GM15510 (cell line): ENCODE results near the gene RUSF1.

ENCODE experiments used
- POLR2A ChIP-seq: IDR thresholded peaks from 3 replicates; pipeline ENCODE4 v1.6.1; 2011; ENCODE audit warnings: borderline replicate concordance; ENCODE audit not compliant: insufficient read length; ENCODE audit errors: extremely low read depth

RUSF1 gene

DNA sequence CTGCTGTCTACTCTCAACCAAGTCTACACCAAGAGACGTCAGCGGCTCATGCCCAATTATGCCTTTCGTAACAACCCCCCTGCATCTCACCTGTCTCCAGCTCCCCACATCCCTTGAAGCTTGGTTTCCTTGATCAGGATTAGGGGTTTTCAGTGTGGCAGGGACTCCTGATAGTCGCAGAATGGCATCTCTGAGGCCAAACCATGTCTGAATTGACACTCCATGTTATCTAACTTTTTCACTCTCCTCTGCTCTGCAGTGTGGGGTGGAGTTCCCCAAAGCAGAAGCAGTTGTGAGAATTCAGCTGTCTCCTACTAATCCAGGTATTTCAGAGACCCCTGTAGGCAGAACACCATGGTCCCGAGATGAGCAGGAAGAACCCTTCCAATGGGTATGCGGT lies 13.9 kb upstream of the RUSF1 start:
- no peak for TF ChIP-seq POLR2A

DNA sequence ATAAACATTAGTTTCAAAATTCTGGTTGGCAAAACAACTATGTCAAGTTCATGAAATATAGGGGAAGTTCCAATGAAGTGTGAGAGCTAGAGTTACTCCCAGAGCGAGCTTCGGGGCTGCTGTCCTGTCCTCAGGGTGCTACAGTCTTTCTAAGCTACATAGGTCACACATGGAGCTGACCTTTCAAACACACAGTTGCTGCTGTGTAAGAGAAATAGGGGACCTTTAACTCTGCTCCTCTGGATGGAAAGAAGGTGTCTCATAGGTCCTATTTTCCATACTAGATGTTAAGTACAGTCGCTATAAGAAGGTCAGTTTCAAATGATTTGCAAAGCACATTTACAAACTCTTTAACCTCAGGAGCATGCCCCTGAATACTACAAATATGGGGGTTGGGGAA lies 13.2 kb upstream of the RUSF1 start:
- no peak for TF ChIP-seq POLR2A

DNA sequence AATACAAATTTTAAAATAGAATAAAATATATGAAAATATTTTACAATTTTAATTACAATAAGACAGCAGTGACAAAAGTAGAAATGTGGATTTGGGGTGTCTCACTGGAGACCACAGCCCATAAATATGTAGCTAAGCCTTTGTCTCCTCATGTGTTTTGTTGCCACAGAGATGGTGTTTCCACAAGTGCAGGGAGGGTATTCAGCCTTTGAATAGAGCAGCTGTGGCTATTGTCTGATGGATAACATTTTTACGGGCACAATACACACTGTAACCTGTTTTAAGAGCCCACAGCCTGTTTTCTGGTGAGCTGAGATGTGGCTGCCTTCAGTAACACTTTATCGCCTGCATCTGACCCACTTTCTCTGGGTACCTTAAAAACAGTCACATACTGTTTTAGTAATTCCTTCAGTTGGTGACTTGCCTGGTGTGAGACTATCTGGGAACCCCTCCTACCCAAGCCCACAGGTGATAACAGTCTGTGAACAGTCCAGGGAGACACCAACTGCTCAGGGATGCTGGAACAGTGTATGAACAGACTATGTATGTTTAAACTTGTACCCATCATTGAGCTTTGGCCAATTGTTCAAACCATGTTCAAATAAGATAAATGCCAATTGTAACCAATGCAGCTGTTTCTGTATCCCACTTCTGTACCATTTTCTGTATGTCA lies 11.7 kb upstream of the RUSF1 start:
- no peak for TF ChIP-seq POLR2A

DNA sequence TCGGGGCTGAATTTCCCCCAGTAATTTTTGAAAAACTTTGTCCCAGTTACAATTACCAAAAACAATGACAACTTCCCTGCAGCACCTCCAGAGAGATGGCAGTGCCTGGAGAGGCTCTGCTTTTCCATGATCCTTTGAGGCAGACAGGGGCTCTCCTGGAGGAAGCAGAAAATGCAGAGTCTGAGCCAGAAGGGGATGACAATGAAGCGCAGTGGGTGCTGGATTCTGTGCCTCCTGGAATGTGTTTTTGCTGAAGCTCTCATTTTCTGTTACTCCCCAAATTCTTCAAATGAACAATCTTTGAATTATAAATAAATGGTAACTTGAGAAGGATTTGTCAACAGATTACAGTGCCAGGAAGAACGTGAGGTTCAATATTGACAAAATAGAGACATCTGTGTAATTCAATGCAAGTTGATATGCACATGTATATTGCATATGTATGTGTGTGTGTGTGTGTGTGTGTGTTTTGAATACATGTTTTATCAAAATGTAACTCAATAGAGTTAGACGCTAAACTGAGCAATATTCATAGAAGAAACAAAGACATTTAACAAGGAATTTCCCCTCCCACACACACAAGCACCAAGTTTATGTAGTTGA lies 9.7 kb upstream of the RUSF1 start:
- no peak for TF ChIP-seq POLR2A

DNA sequence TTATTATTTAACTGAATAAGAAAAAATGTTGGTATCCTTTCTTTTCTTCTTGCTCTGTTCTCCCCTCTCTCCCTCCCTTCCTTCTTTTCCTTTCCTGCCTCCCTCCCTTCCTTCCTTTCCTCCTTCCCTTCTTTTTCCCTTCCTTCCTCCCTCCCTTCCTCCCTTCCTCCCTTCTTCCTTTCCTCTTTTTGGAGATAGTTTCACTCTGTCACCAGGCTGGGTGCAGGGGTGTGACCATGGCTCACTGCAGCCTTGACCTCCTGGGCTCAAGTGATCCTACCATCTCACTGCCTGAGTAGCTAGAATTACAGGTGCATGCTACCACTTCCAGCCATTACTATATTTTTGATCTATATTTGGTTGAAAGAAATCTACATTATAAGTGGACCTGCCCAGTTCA lies 5.7 kb upstream of the RUSF1 start:
- TF ChIP-seq POLR2A = no peak

DNA sequence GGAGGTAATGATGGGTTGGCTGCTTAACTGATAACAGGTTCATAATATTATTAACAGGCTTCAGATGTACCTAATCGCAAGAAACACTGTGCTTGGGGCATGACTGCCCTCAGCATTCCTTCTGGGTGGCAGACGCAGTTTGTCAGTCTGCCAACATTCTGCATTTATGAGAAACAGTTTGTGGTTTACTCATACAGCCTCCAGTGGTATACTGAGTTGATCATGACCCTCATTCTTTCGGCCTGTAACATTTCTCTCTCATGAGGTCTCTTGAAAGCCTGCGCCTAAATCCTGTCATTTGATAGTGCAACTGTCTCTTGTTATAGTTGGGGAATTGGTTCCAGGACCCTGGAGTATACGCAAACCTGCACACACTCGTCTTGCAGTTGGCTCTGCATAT lies 4.9 kb upstream of the RUSF1 start:
- no peak for TF ChIP-seq POLR2A

DNA sequence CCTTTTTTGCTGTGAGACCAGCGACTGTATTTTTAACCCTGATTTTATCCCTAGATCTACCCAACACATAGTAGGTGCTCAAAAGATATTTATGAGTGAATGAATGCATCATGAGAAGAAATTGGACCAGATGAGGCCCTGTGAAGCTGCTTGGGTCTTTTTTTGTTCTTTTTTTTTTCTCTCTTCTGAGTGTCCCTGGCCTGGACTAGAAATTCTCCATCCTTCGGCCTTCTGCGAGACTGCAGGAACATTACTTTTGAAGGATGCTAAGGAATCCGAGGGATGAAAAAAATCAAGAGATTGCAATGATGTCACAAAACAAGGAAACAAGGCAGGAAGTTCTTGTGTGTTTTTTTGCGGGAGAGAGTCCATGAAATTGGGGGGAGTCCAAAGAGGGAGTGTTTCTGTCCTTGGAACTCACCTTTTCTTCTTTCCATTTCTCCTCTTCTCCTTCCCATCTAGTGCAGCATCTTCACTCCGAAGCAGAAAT lies 560 bp upstream of the RUSF1 start:
- no peak for TF ChIP-seq POLR2A

DNA sequence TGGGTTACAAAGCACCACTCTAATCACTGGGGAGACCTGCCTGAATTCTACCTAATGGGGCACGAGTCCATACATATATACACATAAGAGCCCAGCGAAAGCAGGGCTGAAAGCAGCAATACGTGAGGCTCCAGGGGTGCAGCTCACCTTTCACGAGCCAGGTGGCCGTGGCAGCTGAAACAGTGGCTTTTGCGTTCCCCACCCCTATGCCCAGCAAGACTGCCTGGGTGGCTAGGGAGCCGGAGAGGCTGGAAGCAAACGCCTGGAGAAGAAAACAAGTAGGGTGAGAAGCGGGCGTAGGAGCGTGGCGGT lies 618 bp downstream of the RUSF1 start:
- TF ChIP-seq POLR2A = no peak

DNA sequence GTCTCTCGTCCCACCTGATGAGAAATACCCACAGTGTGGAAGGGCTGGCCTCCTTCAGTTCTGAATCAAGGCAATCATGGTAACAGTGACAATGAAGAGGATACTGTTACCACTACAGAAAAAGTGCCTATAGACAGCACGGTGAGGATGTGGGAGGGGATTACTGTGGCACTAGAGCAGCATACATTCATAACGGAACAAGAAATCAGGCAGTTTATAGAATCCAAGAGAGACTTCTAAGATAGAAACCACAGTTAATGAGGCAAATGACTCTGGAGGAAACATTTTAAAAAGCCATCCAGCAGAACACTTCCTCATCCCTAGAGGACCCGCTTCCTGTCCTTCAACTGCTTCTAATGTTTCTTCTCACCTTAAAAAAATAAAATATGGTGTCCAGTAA lies 2.7 kb downstream of the RUSF1 start:
- TF ChIP-seq POLR2A = no peak

DNA sequence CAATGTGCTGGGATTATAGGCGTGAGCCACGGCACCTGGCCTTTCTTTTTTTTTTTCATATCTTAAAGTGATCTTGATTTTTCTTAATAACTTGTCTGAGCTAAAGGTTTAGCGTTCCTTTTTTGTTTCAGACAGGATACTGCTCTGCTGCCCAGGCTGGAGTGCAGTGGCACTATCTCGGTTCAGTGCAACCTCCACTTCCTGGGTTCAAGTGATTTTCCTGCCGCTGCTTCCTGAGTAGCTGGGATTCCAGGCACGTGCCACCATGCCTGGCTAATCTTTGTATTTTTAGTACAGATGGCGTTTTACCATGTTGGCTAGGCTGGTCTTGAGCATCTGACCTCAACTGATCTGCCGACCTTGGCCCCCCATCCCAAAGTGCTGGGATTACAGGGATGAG lies 4.0 kb downstream of the RUSF1 start:
- no peak for TF ChIP-seq POLR2A

DNA sequence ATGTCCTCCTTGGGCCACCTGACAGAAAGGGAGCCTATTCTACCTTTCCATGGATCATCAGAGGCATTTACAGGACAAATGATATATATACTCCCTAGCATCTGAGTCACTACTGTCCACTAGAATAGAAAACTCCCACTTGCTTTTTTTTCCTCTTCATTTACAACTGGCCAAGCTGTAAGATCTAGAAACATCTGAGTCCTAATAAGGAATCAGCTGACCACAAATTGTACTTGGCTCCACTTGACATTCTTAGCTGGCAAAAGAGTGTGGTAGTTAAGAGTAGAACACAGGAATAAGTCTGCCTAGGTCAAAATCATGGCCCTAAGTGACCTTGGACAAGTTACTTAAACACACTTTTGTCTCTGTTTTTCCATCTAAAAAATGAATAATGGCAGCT lies 5.2 kb downstream of the RUSF1 start:
- TF ChIP-seq POLR2A = no peak

DNA sequence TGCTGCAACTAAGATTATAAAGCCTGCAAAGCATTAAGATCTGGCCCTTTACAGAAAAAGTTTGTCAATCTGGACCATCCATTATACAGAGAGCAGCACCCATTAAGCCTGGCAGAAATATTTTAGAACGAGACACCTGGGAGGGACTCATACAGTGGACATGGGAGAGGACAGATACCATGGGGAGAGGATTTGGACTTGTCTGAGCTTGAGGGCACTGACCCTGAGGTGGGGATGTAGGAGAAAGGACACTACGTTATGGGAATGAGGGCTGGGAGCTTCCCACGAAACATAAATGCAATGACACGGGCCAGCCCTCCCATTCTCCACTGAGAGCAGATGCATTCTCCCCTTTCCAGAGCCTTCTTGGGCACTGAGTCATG lies 6.2 kb downstream of the RUSF1 start:
- TF ChIP-seq POLR2A = no peak

DNA sequence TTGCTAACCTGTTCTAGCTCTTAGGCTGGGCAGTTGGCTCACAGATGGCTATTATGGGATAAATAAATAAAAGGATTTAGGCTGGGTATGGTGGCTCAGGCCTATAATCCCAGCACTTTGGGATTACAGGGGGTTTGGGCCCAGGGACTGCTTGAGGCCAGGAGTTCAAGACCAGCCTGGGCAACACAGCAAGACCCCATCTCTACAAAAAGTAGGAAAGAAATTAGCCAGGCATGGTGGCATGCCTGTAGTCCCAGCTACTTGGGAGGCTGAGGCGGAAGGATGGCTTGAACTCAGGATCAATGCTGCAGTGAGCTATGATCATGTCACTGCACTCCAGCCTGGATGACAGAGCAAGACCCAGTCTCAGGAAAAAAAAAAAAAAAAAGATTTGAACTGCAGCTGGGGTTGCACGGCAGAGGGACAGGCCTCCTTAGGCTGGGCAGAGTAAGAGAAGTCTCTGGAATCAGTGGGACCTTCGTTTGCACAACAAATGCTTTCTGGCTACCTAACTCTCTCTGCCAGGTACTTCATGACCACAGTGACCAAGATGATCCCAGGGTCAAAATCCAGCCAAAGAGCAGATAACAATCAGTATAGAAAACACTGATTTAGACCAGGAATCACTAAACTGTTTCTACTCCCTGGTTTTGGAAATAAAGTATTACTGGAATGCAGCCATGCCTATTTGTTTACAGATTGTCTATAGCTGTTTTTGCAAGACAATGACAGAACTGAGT lies 6.8 kb downstream of the RUSF1 start:
- no peak for TF ChIP-seq POLR2A

DNA sequence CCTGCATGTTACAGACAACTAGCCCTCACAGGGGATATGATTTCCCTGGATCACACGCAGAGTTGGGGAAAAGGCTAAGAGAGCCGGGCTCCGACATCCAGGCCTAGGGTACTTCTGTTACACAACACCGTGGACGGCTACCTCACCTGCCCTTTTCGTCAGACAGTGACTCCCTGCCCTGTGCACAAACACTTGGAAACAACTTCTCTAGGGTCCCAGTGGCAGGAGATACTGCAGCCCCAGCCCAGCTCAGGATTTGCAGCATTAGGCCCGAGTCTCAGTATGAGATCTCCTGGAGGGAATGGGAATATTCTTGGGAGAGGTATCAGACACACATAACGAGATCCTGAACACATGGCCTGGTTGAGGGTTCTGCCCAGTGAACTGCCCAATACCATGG lies 8.3 kb downstream of the RUSF1 start:
- no peak for TF ChIP-seq POLR2A

DNA sequence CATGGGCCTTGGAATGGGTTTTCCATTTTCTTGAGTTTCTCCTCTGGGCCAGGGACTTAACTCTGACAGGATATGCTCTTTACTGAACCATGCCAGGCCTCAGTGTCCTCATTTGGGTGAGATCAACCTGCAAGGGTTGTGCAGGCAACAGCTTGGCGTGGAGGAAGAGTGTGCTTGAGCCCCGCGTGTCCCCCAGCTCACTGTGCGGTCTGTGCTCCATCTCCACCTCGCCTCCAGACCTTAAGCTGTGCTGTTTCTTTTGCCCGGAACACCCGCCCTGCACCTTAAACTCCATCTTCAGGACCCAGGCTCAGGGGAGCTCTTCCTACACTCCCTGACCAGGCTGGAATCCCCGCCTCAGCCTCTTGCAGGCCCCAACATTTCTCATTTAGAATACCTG lies 9.7 kb downstream of the RUSF1 start:
- TF ChIP-seq POLR2A = no peak

DNA sequence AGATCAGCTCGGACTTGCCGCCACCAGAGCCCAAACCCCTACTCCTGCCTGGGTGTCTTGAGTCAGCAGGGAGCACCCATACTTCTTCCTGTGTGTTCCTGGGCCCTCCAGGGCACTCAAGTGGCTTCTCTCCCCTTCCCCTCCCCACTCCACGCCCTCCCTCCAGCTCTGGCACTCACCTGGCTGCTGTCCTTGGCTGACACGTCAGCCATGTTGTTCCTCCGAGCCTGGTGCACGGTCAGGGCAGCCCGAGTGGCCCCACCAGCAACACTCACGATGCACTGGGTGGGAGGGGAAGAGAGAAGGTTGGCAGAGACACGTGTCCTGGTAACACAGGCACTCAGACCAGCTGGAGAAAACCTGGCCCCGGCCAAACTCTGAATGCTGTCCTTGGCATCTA lies 11.5 kb downstream of the RUSF1 start:
- TF ChIP-seq POLR2A = no peak
